HepG2 (cell line): Measurements from ENCODE around the gene ARHGAP35. TPM values are rescaled to one million over a fixed set of nuclear protein-coding genes. Genes with fewer than 3 reads are reported as not detected.

Experiments
- CBFB ChIP-seq: sonication (generic); formaldehyde crosslinking; IDR thresholded peaks from 2 replicates; pipeline ENCODE4 v1.4.0; 2020; ENCODE audit warnings: missing genetic modification reagents
- CC2D1A ChIP-seq: sonication (generic); formaldehyde crosslinking; IDR thresholded peaks from 2 replicates; pipeline ENCODE4 v1.8.1; 2023; ENCODE audit warnings: mild to moderate bottlenecking, missing genetic modification reagents
- FOSL2 ChIP-seq: sonication (generic); formaldehyde crosslinking; IDR thresholded peaks from 2 replicates; pipeline ENCODE4 v1.4.0; 2020; ENCODE audit warnings: missing genetic modification reagents
- GATA4 ChIP-seq: sonication (generic); IDR thresholded peaks from 2 replicates; pipeline ENCODE4 v1.6.1; 2016; ENCODE audit warnings: antibody characterized with exemption, low read depth, borderline replicate concordance
- GPN1 ChIP-seq: sonication (generic); formaldehyde crosslinking; IDR thresholded peaks from 2 replicates; pipeline ENCODE4 v1.5.1; 2020; ENCODE audit warnings: missing genetic modification reagents, borderline replicate concordance
- LBX2 ChIP-seq: sonication (generic); formaldehyde crosslinking; IDR thresholded peaks from 2 replicates; pipeline ENCODE4 v1.5.0; 2020; ENCODE audit warnings: missing genetic modification reagents, mild to moderate bottlenecking, borderline replicate concordance
- MZF1 ChIP-seq: sonication (generic); formaldehyde crosslinking; IDR thresholded peaks from 2 replicates; pipeline ENCODE4 v1.8.1; 2023; ENCODE audit warnings: mild to moderate bottlenecking, missing genetic modification reagents, borderline replicate concordance
- NONO ChIP-seq, 2 experiments: fragments of 450-650 bp in 1 of 2; sonication (generic) in 1 of 2; formaldehyde crosslinking in 1 of 2; IDR thresholded peaks in 1 of 2; conservative IDR thresholded peaks in 1 of 2; 2 replicates each; pipeline versions ENCODE4 v1.6.1 to v1.8.0; 2017 to 2022; ENCODE audit warnings: mild to moderate bottlenecking in 1 of 2, missing genetic modification reagents in 1 of 2, moderate library complexity in 1 of 2
- POGZ ChIP-seq: sonication (generic); formaldehyde crosslinking; IDR thresholded peaks from 2 replicates; pipeline ENCODE4 v1.4.0; 2020; ENCODE audit warnings: mild to moderate bottlenecking, missing genetic modification reagents
- POLR2AphosphoS5 ChIP-seq: IDR thresholded peaks from 2 replicates; pipeline ENCODE4 v1.6.1; 2012; ENCODE audit warnings: low read depth, low read length
- PRMT3 ChIP-seq: sonication (generic); formaldehyde crosslinking; IDR thresholded peaks from 2 replicates; pipeline ENCODE4 v1.8.1; 2022; ENCODE audit warnings: low read depth, mild to moderate bottlenecking, moderate library complexity, missing genetic modification reagents, borderline replicate concordance
- RAD51 ChIP-seq: fragments of 450-650 bp; IDR thresholded peaks from 2 replicates; pipeline ENCODE4 v1.6.1; 2016; ENCODE audit warnings: borderline replicate concordance
- TAF15 ChIP-seq: fragments of 200-400 bp; formaldehyde crosslinking; IDR thresholded peaks from one replicate; pipeline ENCODE4 v1.6.1; 2018; ENCODE audit warnings: mild to moderate bottlenecking, low read depth, low read length; ENCODE audit not compliant: poor library complexity, severe bottlenecking
- TFDP2 ChIP-seq: sonication (generic); formaldehyde crosslinking; IDR thresholded peaks from 2 replicates; pipeline ENCODE4 v1.4.0; 2020; ENCODE audit warnings: missing genetic modification reagents
- XBP1 ChIP-seq: sonication (generic); formaldehyde crosslinking; IDR thresholded peaks from 2 replicates; pipeline ENCODE4 v1.5.0; 2020; ENCODE audit warnings: missing genetic modification reagents
- ZMYM4 ChIP-seq: sonication (generic); formaldehyde crosslinking; IDR thresholded peaks from 2 replicates; pipeline ENCODE4 v1.8.1; 2023; ENCODE audit warnings: mild to moderate bottlenecking, missing genetic modification reagents
- ZNF17 ChIP-seq: sonication (generic); formaldehyde crosslinking; IDR thresholded peaks from 2 replicates; pipeline ENCODE4 v1.5.0; 2020; ENCODE audit warnings: mild to moderate bottlenecking, missing genetic modification reagents
- ZNF512 ChIP-seq: sonication (generic); formaldehyde crosslinking; IDR thresholded peaks from 2 replicates; pipeline ENCODE4 v1.4.0; 2020; ENCODE audit warnings: mild to moderate bottlenecking, missing genetic modification reagents
- ZNF737 ChIP-seq: sonication (generic); formaldehyde crosslinking; IDR thresholded peaks from 2 replicates; pipeline ENCODE4 v1.5.0; 2020; ENCODE audit warnings: missing genetic modification reagents, mild to moderate bottlenecking, borderline replicate concordance
- polyA plus RNA-seq, 8 experiments: library from polyadenylated mRNA; depleted of rRNA in 3 of 8; stranded (reverse) in 7 of 8; unstranded in 1 of 8; fragments of >200 nt; fragmentation: Illumina TruSeq in 4 of 8; extraction: Trizol in 4 of 8; gene quantifications; 2 replicates each; pipeline versions ENCODE4 v1.2.1 to v1.2.3, GENCODE V29; 2011 to 2016; ENCODE audit warnings: low read depth in 4 of 8, missing spikeins in 1 of 8, mixed read lengths in 1 of 8; ENCODE audit not compliant: insufficient read depth in 1 of 8
- total RNA-seq, 5 experiments: library from RNA; depleted of rRNA; stranded (reverse); fragments of >200 nt; fragmentation: Illumina TruSeq; extraction: Trizol; gene quantifications; 2 replicates each; pipeline ENCODE4 v1.2.3, GENCODE V29; 2016; ENCODE audit warnings: low read depth in 1 of 5
- TF ChIP-seq, protein P1 (sequence below): sonication (generic); formaldehyde crosslinking; IDR thresholded peaks from 2 replicates; pipeline ENCODE4 v1.4.0; 2020; ENCODE audit warnings: missing genetic modification reagents
- TF ChIP-seq, protein P2 (sequence below): sonication (generic); formaldehyde crosslinking; IDR thresholded peaks from 2 replicates; pipeline ENCODE4 v1.5.1; 2020; ENCODE audit warnings: missing genetic modification reagents, mild to moderate bottlenecking, borderline replicate concordance

The ARHGAP35 gene
- total and polyA plus RNA-seq, 2 of the 13 experiments (the other 11 are each of a cell fraction or from before 2014, with no cell fraction given): 30.1 to 30.2 TPM

DNA sequence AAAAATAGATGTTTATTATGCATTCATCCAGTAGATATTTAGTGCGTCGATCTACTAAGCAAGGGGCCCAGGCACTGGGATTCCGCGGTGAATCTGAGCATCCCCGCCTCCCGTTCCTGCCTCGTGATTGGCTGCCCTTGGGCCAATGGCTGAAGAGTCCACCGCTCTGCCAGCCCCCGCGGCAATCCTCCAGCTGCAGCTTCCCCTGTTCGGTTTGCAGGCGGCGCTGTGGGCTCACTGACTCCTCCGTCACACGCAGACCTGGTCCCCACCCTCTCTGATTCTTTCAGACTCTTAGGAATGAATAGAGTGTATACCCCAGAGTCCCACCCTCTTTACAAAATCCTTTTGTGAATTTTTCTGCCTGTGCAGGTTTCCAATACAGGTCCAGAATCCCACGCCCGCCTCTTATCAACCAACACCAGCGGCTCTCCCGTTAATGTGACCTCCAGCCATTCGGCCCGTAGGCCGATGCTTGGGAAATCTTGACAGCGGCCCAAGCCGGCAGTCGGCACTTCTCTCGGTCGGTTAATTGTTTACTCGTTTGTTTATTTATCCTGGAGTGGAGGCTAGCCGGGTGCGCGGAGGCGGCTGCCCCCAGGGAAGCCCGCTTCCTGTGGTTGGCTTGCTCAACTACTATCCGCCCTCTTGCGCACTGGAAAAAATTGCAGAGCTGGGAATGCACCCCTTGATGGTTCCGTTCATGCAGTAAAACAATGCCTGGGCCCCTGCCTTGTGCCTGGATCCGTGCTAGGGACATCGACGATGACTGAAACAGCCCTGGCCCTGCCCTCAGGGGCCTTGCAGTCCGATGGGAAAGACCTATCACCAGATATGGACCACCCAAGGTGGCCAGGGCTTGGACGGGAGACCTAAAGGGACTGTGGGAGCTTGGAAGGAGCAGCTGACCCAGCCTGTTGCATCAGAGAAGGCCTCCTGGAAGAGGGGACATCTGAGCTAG lies 4.5 kb upstream of the ARHGAP35 start (continued):
- TF ChIP-seq POLR2AphosphoS5 (no peak), FOSL2 (CRISPR knock-in tag) (peak; percentile 66; the same call in 1 of the 2 replicates), XBP1 (no peak), ZMYM4 (CRISPR knock-in tag) (peak; percentile 81), ZNF17 (CRISPR knock-in tag) (no peak), ZNF512 (CRISPR knock-in tag) (no peak), LBX2 (CRISPR knock-in tag) (no peak), PRMT3 (CRISPR knock-in tag) (no peak), CBFB (CRISPR knock-in tag) (no peak), TAF15 (no peak), NONO (IDR thresholded peaks at IDR 0.05) (no peak), NONO (CRISPR knock-in tag; conservative IDR thresholded peaks at IDR 0.05) (peak; percentile 60; the same call in 1 of the 2 replicates), POGZ (CRISPR knock-in tag) (0 out of 2 replicates have a peak, but pooled peaks have one; percentile 17), TFDP2 (CRISPR knock-in tag) (peak; percentile 91), CC2D1A (CRISPR knock-in tag) (no peak), ZNF737 (CRISPR knock-in tag) (no peak), MZF1 (CRISPR knock-in tag) (no peak), GPN1 (CRISPR knock-in tag) (no peak), RAD51 (no peak), GATA4 (no peak)
- TF ChIP-seq, protein P1, sequence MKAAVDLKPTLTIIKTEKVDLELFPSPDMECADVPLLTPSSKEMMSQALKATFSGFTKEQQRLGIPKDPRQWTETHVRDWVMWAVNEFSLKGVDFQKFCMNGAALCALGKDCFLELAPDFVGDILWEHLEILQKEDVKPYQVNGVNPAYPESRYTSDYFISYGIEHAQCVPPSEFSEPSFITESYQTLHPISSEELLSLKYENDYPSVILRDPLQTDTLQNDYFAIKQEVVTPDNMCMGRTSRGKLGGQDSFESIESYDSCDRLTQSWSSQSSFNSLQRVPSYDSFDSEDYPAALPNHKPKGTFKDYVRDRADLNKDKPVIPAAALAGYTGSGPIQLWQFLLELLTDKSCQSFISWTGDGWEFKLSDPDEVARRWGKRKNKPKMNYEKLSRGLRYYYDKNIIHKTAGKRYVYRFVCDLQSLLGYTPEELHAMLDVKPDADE (CRISPR knock-in tag): no peak
- TF ChIP-seq, protein P2, sequence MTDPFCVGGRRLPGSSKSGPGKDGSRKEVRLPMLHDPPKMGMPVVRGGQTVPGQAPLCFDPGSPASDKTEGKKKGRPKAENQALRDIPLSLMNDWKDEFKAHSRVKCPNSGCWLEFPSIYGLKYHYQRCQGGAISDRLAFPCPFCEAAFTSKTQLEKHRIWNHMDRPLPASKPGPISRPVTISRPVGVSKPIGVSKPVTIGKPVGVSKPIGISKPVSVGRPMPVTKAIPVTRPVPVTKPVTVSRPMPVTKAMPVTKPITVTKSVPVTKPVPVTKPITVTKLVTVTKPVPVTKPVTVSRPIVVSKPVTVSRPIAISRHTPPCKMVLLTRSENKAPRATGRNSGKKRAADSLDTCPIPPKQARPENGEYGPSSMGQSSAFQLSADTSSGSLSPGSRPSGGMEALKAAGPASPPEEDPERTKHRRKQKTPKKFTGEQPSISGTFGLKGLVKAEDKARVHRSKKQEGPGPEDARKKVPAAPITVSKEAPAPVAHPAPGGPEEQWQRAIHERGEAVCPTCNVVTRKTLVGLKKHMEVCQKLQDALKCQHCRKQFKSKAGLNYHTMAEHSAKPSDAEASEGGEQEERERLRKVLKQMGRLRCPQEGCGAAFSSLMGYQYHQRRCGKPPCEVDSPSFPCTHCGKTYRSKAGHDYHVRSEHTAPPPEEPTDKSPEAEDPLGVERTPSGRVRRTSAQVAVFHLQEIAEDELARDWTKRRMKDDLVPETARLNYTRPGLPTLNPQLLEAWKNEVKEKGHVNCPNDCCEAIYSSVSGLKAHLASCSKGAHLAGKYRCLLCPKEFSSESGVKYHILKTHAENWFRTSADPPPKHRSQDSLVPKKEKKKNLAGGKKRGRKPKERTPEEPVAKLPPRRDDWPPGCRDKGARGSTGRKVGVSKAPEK (CRISPR knock-in tag): peak; percentile 80; the same call in 1 of the 2 replicates
